ENCODE results near the gene ESPN. TPM values are rescaled to one million over a fixed set of nuclear protein-coding genes. Genes with fewer than 3 reads are reported as not detected.

The ESPN gene
- total RNA-seq, 1 donor from 2014 or later: 0.36 TPM

DNA sequence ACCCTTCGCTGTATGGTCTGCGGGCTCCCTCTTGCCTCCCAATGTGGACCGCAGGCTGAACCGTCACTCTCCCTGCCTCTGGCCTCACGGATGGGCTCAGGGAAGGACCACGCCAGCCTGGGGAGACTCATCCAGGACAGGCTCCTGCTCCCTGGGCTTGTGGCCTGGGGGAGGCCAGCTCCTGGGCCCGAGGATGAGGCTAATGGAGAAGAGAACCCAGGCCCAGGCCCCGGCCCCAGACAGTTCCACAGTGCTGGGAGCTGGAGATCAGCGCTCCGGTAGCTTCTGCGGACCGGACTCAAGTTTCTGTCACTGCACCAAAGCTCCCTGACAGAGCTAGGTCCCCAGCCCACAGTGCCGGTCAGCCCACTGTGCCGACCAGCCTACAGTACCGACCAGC lies 80.3 kb downstream of the ESPN start:
- Mint-ChIP-seq H3K9me3 (ENCODE audit: unreplicated experiment) (no peaks in the 10 kb centered on the region), H3K27ac (ENCODE audit: unreplicated experiment) (no peak overlapping the region)
- DNase-seq (ENCODE audit: low spot score): no peak

DNA sequence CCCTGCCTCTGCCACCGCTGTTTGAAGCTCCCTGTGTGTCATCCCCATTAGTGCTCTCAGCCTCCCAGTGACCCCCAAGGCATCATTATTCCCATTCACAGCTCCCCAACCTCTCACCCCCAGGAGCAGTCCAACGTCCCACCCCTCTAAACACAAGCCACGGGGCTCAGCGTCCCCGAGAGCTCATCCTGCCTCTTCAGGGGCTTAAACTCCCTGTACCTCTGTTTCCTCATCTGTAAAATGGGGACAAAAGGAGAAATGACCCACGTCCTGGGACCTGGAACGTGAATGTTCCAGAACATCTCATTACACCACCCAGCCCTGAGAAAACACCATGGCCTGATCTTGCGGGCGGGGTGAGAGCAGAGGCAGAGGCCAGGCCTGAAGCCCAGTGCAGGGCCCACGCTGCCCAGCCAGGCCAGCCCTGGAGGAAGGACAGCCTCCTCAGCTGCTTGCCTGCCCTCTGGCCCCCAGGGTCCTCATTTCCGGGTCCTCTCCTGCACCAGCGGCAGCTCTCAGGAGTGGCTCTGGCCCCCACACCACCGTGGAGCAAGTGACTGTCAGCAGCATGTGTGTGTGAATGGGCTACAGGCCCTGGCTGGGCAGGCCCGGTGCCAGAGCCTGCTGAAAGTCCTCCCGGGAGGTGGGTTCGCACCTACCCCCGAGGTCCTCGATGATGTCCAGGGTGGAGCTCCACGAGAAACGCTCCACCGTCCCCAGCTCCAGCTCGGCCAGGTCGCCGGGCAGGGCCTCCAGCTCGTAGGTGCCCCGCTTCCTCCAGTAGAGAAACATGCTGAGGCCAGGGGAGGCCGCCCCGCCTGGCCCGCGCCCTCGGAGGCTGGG lies 81.0 kb downstream of the ESPN start:
- Mint-ChIP-seq H3K4me3 (ENCODE audit: unreplicated experiment) (no peak overlapping the region), H3K9me3 (ENCODE audit: unreplicated experiment) (no peaks in the 10 kb centered on the region), H3K36me3 (ENCODE audit: low read depth, unreplicated experiment) (no peaks in the 10 kb centered on the region), H3K27ac (ENCODE audit: unreplicated experiment) (peak overlapping the region; percentile 5), H3K27me3 (ENCODE audit: unreplicated experiment) (peaks cover 12% of the 10 kb centered on the region), H3K4me1 (ENCODE audit: unreplicated experiment) (no peaks in the 10 kb centered on the region)
- TF ChIP-seq CTCF (IDR thresholded peaks at IDR 0.05; ENCODE audit: unreplicated experiment): no peak
- no peak for DNase-seq (ENCODE audit: low spot score)

More for the DNA sequence above, 80.3 kb downstream of the ESPN start:
- Mint-ChIP-seq H3K36me3 (ENCODE audit: low read depth, unreplicated experiment) (no peaks in the 10 kb centered on the region), H3K27me3 (ENCODE audit: unreplicated experiment) (peaks cover 12% of the 10 kb centered on the region), H3K4me1 (ENCODE audit: unreplicated experiment) (no peaks in the 10 kb centered on the region), H3K4me3 (ENCODE audit: unreplicated experiment) (no peak overlapping the region)
- TF ChIP-seq CTCF (IDR thresholded peaks at IDR 0.05; ENCODE audit: unreplicated experiment): no peak

DNA sequence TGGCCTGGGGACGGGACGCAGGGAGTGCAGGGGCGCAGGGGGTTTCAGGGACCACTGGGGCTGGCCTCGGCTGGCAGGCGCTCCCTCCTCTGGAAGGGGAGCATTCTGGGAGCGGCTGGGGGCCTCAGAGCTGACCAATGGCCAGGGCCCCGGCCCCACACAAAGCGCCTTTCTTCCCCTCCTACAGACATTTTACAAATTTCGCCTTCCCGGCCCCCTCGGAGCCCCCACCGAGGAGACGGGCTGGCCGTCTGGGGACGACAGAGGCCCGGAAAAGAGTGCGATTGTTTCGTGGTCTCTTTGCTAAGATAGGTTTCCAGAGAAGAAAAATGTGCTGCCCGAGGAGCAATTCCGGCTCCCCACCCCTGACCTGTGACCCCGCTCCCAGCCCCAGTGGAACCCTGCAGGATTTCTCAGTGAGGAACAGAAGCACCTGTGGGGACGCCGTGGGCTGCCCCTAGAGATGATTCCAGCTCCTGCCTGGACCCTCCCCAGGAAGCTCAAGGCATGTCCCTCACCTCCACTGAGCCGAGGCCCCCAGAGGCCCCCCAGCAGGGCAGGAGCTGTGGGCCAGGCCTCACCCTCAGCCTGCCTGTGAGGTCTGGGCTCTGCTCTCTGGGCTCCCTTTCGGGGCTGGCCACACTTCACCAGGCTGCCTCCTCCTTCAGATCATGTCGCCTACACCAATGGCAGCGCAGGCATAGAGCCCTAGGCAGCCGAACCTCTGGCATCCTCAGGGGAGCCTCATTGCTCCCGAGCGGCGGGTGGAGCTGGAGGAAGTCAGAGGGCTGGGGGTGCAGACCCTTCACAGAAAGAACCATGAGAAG lies 81.8 kb downstream of the ESPN start:
- no peak overlapping the region for H3K4me3 Mint-ChIP-seq (ENCODE audit: unreplicated experiment)
- TF ChIP-seq CTCF (IDR thresholded peaks at IDR 0.05; ENCODE audit: unreplicated experiment): no peak
- DNase-seq (ENCODE audit: low spot score): no peak
- H3K9me3 Mint-ChIP-seq (ENCODE audit: unreplicated experiment): no peaks in the 10 kb centered on the region
- peaks cover 8% of the 10 kb centered on the region for H3K27me3 Mint-ChIP-seq (ENCODE audit: unreplicated experiment)
- no peaks in the 10 kb centered on the region for H3K4me1 Mint-ChIP-seq (ENCODE audit: unreplicated experiment)
- no peak overlapping the region for H3K27ac Mint-ChIP-seq (ENCODE audit: unreplicated experiment)
- H3K36me3 Mint-ChIP-seq (ENCODE audit: low read depth, unreplicated experiment): no peaks in the 10 kb centered on the region

DNA sequence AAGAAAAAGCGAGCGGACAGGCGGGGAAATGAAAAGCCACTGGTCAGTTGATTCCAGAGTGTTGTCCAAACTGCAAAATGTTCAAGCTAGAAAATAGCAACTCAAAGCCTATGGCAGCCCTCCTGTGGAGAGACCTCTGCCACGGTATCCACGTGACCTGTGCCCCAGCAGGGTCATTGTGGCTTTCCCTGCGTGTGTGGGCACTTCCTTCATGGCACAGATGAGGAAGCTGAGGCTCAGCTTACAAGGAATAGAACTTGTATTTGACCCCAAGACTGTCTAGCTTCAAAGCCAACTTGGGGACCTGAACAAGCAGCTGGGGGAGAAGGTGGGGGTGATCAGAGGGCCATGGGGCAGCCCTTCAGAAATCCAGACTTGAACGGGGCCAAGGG lies 82.5 kb downstream of the ESPN start:
- no peak overlapping the region for H3K4me3 Mint-ChIP-seq (ENCODE audit: unreplicated experiment)
- no peak overlapping the region for H3K27ac Mint-ChIP-seq (ENCODE audit: unreplicated experiment)
- H3K36me3 Mint-ChIP-seq (ENCODE audit: low read depth, unreplicated experiment): no peaks in the 10 kb centered on the region
- H3K9me3 Mint-ChIP-seq (ENCODE audit: unreplicated experiment): no peaks in the 10 kb centered on the region
- no peak for TF ChIP-seq CTCF (IDR thresholded peaks at IDR 0.05; ENCODE audit: unreplicated experiment)
- no peak for DNase-seq (ENCODE audit: low spot score)
- H3K4me1 Mint-ChIP-seq (ENCODE audit: unreplicated experiment): no peaks in the 10 kb centered on the region
- peaks cover 11% of the 10 kb centered on the region for H3K27me3 Mint-ChIP-seq (ENCODE audit: unreplicated experiment)
